Astrocyte (in vitro differentiated cells and primary cell): ENCODE data around the gene MOSPD3.

ENCODE experiments used
- EZH2 ChIP-seq: IDR thresholded peaks from 2 replicates; pipeline ENCODE4 v1.6.1; 2012; ENCODE audit warnings: mild to moderate bottlenecking, low read length, inconsistent platforms; ENCODE audit not compliant: insufficient read depth
- TF ChIP-seq, protein P1 (sequence below): IDR thresholded peaks from 2 replicates; pipeline ENCODE4 v1.5.1; 2011; ENCODE audit warnings: low read depth, mild to moderate bottlenecking, inconsistent platforms, low read length, moderate library complexity; ENCODE audit not compliant: insufficient read depth

DNA sequence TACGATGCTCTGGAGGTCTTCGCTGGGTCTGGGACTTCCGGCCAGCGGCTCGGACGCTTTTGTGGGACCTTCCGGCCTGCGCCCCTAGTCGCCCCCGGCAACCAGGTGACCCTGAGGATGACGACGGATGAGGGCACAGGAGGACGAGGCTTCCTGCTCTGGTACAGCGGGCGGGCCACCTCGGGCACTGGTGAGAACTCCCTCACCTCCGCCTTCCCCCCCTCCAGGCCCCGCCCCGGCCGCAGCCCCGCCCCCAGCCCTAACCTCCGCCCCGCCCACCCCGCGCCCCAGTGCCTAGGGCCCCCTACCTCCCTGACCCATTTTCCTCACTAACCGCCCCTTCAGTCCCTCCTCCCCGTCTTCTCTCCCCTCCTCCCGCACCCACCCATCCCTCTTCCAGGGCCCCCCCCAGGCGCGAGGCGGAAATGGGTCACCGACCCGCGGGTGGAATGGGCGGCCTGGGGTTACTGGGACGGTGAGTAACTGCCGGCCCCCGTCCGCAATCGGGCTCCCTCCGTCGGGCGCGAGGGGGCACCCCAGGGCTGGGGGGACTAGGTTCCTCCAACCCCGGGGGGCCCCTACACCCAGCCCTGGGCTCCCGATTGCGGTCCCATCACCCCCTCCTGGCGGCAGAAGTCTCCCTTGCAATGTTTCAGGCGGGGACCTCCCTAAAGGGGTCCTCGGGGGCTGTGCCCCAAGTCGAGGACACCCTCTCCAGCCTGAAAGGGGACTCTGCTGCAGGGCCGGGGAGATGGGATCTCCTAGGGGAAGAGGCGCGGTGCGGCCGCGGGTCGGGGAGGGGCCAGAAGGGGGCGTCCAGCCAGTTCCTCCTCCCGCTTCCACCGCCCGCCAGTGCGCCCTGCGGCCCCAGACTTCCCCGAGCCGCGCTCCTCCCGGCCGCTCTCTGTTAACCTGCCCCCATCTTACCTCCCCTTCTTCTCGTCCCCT, 8.0 kb upstream of the MOSPD3 start:
- TF ChIP-seq, protein P1, sequence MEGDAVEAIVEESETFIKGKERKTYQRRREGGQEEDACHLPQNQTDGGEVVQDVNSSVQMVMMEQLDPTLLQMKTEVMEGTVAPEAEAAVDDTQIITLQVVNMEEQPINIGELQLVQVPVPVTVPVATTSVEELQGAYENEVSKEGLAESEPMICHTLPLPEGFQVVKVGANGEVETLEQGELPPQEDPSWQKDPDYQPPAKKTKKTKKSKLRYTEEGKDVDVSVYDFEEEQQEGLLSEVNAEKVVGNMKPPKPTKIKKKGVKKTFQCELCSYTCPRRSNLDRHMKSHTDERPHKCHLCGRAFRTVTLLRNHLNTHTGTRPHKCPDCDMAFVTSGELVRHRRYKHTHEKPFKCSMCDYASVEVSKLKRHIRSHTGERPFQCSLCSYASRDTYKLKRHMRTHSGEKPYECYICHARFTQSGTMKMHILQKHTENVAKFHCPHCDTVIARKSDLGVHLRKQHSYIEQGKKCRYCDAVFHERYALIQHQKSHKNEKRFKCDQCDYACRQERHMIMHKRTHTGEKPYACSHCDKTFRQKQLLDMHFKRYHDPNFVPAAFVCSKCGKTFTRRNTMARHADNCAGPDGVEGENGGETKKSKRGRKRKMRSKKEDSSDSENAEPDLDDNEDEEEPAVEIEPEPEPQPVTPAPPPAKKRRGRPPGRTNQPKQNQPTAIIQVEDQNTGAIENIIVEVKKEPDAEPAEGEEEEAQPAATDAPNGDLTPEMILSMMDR, result no peak
- TF ChIP-seq EZH2, result no peak
